ENCODE measurements around the gene PTPRN.
A peak's percentile ranks its signal among the peaks of the same experiment; 100 is the strongest.
"Not testable (repeated sequence)": the region's sequence is repeated elsewhere in the genome, so short reads cannot be mapped to it uniquely, and the experiment has no call there.

Gene PTPRN

DNA sequence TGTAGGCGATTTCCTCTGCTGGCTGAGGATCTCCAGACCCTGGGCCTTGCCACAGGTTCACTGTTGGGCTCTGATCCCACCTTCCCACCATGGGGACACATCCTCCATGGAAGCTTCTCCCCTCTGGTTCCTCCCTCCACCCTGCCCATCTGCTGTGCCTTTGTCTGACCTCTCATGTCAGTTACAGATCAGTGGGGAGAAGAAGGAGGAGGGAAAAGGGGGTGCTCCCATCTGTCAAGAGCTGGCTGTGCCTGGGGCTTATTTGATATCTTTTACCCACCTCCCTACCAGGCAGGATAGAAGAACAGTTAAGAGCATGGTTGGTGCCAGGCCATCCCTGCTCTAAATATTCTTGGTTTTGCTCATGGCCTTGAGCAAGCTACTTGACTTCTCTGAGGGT, 42.3 kb downstream of the PTPRN start:
- DNase-seq: no peak

DNA sequence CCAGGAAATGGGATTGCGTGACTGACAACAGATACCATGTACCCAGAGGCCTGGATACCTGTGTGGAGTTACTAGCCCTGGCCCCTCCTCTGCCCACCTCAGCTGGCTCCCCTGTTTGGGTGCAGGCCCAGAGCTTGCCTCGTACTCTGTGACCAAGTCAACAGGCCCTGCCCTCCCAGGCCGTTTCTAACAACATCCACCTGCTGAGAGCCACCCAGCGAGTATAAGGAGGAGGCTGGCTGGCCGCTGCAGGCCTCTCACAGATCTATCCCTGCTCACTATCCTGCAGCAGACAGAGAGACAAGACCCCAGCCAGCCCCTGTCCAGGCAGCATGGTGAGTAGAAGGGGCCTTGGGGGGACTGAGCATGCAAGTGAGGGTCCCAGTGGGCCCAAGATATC, 43.0 kb downstream of the PTPRN start:
- DNase-seq: no peak

GRCh38 chr2:219261024-219261855, 48.0 kb downstream of the PTPRN start:
- DNase-seq: no peak

GRCh38 chr2:219258942-219259341, 50.3 kb downstream of the PTPRN start:
- DNase-seq: not testable (repeated sequence)

DNA sequence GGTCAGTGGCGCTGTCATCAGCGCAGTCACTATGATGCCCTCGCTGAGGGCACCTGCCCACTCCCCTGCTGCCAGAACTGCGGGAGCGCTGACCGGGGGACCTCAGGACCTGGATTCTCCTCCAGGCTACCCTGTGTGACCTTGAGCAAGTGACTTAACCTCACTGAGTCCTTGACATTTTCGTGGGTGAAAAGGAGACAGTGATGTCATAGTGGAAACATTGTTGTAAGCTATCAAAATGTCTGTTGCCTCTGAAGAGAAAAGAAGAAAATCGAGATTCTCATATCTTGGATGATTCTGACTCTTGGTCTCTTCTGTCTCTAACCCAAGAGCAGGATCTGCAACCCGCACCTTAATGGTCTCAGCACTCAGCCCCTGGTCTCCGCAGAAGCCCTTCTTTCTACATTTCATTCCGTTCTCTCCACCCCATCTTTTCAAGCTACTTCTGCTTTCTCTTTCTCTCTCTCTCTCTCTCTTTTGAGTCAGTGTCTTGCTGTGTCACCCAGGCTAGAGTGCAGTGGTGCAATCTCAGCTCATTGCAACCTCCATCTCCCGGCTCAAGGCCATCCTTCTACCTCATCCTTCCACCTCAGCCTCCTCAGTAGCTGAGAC, 54.5 kb downstream of the PTPRN start:
- no peak for DNase-seq

DNA sequence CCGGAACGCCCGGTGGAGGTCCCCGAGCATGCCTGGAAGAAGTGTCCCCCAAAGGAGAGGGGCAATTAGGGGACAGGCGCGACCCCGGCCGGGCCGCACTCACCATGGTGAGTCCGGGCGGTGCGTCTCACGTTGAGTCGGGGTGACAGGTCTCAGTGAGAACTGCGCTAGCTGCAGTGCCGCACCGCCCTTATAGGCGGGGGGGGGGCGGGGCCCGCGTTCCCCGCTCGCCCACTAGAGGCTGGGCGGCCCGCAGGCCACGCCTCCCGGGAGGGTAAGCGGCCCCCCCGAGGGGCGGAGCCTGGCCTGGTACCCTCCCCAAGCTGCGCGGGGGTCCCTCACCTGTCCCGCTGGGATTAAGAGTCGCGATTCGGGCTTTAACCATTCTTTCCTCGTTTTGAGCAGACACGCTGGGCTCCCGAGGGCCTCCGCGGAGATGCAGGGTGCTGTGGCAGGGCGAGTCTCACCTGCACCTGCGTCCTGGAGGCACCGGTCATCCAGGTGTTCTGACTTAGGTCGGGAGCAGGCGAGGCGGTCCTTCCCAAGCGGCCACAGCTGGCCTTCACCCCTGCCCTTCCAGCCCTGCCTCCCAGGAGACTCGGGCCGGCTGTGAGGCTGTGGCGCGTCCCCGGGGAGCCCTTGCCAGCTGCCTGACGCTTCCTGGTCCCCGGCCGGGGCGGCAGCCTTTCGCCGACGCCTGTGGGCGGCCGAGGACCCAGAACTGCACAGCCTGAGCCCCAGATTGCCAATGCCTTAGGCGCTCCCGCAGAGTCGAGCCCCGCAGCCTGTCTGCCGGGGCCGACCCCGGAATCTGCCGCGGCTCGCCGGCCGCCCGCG, 55.2 kb downstream of the PTPRN start, which contains the start of gene TUBA4A:
Gene TUBA4A, minus strand, starts transcription at position 166 of the 837 bp plus-strand sequence. Its CDS starts 60 bp downstream, at position 106.
- peak; percentile 45 to 78 for DNase-seq

DNA sequence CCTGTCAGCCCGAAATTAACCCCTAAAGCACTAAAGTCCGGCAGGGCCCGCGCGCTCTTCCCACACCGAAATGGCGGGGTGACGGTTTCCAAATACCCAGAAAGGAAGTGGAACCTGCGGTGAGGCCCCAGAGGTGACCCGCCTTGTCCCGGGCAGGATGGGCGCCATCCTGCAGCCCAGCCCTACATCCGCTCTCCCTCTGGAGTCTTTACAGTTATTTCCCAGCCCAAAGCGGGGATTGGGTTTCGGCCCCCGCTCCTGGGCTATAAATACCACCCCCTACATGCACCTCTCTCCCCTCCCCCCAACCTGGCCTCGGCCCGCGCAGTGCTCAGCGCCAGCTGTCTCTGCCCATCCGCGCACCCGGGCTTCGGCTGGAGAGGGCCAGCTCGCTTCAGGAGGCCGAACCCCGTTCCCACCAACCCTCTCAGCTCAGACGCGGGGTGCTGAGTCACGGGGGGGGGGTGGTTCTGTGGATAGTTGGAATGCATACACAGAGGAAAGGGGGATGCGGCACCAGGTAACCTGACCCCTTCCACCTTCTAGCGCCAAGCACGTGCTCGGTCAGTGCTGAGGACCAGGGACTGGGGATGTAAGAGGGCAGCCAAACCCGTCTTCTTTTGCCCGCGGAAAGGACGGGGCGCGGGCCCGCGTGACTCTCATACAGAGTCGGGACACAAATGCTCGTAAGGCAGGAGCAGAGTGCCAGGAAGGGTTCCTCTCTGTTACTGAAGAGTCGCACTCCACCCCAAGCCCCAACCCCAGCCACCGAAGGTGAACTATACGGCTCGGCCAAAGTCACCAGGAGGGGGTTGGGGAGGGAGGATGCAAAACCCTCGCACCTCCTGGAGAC, 56.1 kb downstream of the PTPRN start, which contains the start of gene TUBA4B:
Gene TUBA4B, plus strand, starts transcription at position 344 of the 853 bp plus-strand sequence. Its CDS starts 165 bp downstream, at position 509.
- DNase-seq: no peak

DNA sequence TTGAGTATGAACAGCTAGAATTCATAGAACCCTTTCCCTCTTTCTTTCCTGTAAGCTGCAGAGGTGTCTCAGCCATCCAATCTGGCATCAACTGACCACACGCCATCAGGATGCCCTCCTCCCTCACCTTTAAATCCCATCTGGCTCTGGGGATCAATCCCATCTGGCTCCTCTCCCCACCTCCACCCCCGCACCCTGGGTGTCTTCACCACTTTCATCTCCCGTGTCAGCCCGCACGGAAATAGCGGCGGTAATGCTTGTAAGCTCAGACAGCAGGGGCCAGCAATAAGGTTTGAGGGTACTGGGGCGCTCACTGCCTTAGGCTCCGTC, 56.7 kb downstream of the PTPRN start:
- DNase-seq: no peak

GRCh38 chr2:219252084-219252483, 57.1 kb downstream of the PTPRN start:
- no peak for DNase-seq

DNA sequence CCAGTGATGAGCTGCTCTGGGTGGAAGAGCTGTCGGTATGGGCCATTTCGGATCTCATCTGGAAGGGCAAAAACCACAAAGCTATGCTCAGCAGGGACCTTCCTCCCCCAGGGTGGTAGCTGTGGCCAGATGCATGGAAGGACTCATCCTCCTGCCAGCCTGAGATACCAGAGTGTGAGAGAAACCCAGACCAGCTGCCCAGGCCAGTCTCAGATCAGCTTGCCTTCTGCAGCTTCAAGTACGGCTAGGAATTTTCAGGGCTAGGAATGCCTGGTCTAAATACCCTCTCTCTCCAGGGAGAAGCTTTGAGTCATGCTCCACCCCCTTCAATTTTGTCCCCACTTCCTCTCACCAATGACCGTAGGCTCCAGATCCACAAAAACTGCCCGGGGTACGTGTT, 57.5 kb downstream of the PTPRN start:
- DNase-seq: no peak

GRCh38 chr2:219250049-219250781, 59.0 kb downstream of the PTPRN start:
- DNase-seq: no peak

DNA sequence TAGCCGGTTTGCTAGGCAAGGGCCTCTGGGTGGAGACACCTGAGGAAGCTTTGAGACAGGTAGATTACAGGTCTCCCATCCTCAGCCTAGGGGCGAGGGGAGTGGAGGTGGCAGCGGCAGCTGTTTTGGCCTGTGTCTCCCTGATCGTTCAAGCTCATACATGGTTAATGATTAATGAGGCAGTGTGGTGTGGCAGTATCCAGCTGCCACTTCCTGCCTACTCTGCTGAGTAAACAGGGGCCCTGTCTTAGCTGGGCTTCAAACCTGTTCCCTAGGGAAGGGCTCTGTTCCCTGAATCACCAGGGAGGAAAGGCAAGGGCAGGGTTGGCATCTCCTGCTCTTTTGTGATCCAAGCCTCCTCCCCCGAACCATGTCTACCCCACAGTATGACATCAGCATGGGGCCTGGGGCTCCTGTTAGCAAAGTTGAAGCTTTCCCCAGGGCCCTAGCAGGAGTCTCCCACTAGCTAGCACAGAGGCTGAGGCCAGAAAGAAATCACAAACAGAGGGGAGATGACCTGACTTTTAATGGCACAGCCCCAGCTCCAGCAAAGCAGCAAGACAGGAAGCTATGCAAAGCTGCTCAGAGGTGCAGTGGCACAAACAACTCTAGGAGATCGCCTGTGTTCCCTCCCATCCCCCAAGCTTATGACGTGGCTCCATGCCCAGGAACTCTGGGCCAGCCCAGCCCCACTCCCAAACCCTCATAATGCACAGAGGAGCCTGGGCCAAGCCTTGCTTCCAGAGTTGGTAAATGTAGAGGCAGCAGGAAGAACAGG, 59.8 kb downstream of the PTPRN start:
- DNase-seq: no peak

DNA sequence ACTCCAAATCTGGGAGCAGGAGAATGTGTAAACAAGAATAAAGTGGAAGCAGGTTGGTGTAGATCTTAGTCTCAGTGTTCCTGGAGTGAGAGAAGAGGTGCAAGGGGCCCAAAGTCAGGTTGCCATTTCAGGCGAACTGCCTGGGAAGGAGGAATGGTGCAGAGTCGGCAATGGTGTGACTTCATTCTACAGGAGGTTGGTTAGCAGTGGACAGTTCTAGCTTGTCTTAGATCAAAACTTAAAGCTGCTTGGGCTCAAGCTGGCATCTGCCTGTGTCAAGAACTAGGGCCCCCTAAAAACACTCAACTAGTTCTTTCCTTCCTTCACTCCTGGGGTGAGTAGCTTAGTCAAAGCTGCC, 60.4 kb downstream of the PTPRN start:
- DNase-seq: no peak

DNA sequence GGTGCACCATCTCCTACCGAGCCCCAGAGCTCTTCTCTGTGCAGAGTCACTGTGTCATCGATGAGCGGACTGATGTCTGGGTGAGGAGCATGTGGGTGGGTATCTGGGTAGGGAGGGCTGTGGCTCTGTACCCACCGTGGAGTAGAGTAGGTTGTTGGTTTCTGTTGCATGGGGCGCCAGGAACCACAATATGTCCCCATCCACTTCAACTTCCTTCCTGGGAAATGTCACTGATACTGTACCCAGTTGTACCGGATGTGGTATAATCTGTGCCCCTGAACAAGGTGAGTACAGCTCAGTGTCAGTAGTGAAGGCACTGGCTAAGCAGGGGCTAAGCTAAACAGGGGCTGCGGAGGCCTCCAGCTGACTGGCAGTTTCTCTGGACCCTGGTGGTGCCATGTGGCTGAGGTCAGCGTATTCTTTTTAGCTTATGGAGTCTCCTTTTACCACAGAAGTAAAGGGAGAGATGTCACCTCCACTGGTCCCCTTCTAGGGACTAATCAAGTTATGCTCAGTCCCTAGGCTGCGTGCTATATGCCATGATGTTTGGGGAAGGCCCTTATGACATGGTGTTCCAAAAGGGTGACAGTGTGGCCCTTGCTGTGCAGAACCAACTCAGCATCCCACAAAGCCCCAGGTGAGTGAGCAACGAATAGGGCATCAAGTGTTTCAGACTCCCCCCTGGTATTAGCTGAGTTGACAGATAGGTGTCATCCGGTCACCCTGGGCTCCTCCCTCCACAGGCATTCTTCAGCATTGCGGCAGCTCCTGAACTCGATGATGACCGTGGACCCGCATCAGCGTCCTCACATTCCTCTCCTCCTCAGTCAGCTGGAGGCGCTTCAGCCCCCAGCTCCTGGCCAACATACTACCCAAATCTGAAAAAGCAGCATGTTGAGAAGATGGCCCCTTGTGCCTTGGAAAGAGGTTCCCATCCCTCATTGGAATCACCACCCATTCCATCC, 61.2 kb downstream of the PTPRN start:
- DNase-seq: no peak

DNA sequence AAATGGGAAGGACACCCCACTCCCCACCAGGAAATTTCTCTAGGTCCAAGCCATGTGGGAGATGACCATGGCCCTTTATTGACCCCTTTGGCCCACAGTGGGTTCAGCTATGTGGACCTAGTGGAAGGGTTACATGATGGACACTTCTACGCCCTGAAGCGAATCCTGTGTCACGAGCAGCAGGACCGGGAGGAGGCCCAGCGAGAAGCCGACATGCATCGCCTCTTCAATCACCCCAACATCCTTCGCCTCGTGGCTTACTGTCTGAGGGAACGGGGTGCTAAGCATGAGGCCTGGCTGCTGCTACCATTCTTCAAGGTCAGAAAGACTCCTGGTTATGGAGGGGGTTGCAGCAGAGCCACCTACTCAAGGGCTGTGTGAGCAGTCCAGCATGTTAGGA, 62.6 kb downstream of the PTPRN start:
- DNase-seq: no peak

DNA sequence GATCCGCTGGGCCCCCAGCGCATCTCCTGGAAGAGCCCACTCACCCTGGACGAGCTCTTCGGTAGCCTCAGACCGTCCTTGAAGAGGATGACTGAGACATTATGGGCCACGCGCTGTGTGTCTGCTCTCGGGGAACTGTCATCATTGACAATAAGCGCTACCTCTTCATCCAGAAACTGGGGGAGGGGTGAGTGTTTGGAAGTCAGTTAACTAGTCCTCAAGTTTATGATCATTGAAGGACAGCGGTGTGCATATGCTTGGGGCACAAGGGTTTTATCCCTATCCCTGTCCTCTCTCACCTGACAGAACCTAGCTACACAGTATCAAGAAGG, 63.3 kb downstream of the PTPRN start:
- no peak for DNase-seq

DNA sequence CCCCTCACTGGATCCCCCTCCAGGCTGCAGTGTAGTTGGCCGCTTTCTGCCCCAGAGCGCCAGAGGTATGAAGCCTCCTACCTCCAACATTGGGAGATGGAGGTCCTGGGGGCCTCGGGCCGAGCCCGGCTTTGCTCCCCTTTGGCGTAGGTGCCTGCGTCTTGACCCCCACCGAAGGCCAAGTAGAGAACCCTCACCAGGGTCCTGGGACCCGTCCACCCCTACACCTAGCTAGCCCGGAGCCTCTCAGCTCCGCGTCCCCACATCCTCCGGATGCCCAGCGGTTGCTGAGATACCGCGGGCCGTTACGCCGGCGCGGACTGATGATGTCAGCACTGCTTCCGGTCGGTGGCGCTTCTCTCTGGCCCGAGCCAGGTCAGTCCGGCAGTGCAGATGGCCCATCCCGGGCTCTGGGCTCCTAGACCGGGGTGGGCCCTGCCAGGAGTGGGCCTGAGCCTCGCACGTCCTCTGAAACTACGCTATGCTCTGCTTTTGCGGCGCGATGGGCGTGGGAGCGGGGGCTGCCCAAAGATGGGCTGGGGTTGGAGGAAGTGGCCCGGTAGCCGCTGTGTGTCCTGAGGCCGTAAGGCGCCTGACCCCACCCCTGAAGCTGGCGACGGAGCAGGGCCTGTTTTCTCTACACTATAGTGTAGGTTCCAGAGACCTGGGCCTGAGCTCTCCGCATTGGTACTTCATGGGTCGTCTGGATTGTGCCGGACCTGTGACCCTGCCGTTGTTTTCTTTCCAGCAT, 63.9 kb downstream of the PTPRN start, which contains the start of the genes GLB1L and STK16:
Gene GLB1L, minus strand, starts transcription at position 297 of the 751 bp plus-strand sequence. CDS start 1,871 bp downstream, outside the sequence.
Gene STK16, plus strand, starts transcription at position 332 of the 751 bp plus-strand sequence. CDS start 521 bp downstream, outside the sequence.
- DNase-seq: peak; percentile 9 to 67

- DNase-seq: no peak
Measured at GRCh38 chr2:219244789-219245147, 64.4 kb downstream of the PTPRN start.

GRCh38 chr2:219243291-219243761, 65.9 kb downstream of the PTPRN start:
- no peak for DNase-seq

Data from cerebellar nuclear complex (tissue), 1 donor.